Measurements from ENCODE around the gene TPPP3. TPM values are rescaled to one million over a fixed set of nuclear protein-coding genes. Genes with fewer than 3 reads are reported as not detected.

Gene TPPP3
- total and polyA plus RNA-seq, 2 donors (not counting 3 experiments of a cell fraction or from before 2014, with no cell fraction given), result 0.33 to 1.3 TPM

DNA sequence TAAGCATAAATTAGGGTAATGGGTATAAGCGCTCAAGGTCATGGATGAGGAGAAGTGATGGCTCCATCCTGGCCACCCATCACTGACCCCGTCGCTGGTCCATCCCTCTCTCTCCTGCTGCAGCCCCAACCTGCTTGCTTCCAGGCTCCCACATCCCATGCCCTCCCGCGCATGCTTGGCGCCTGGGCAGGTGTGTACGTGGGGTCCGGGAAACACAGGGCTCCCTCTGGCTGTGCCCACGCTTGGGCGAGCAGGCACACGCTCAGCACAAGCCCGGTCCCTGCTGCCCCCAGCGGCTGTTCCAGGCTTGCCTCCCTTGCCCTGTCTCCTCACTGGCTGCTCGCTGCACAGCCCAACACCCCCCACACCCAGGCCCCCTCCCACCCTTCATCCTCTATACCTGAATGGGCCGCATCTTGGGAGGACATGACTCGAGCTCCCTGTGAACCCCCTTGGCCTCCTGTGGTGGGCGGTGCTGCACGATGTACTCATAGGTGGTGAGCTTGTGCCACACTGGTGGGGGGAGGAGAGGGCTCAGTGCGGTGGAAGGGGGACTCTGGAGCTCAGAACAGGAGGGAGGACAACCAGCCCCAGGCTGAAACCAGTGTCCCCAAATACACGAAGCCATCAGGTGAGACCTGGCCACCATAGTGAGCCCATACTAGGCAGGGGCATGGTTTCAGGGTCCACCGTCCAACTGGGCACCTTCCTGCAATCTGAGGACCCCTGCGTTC is 4.7 kb upstream of the TPPP3 start:
- peaks cover 10% of the 10 kb centered on the region for H3K4me1 ChIP-seq (ENCODE audit: control insufficient read depth, extremely low read depth, insufficient read depth, low read length)
- no peak overlapping the region for H2AFZ ChIP-seq (ENCODE audit: low read depth, low read length)
- H3K9ac ChIP-seq (replicated peaks; ENCODE audit: extremely low read depth, insufficient read depth, low read length), result no peak overlapping the region
- POLR2A ChIA-PET, result no interaction called here
- intact Hi-C loops (cut with micrococcal nuclease), result loop anchor here (10.0 kb wide), 2 partner anchors 203 to 443 kb away; partner anchors contain the start of genes E2F4, ELMO3 and EXOC3L1
- no peaks in the 10 kb centered on the region for H3K9me3 ChIP-seq (replicated peaks; ENCODE audit: control insufficient read depth, insufficient read depth, low read length)
- CTCF ChIA-PET, result interaction anchor here (1.7 to 4.1 kb wide), 5 partner anchors 14 to 138 kb away, joined by 13 to 65 read pairs (median 26); partner anchors contain the start of genes PLEKHG4 and ZDHHC1
- H3K79me2 ChIP-seq (ENCODE audit: control insufficient read depth, insufficient read depth, low read length), result no peaks in the 10 kb centered on the region
- peaks cover 9 to 11% of the 10 kb centered on the region in 2 experiments for H3K27me3 ChIP-seq (ENCODE audit: control insufficient read depth in 2 of 2, insufficient read depth in 2 of 2, low read length in 2 of 2)
- no TSS peak for BruUV-seq (replicated peaks)
- dilution Hi-C loops (cut with MboI; ENCODE audit: extremely low pct_ligation_motif_present, low sequenced_read_pairs), result no loop called here
- H3K4me3 ChIP-seq (replicated peaks in 1 of 3; ENCODE audit: insufficient read depth in 1 of 3, low read depth in 1 of 3, low read length in 3 of 3), result no peak overlapping the region
- H3K4me2 ChIP-seq (ENCODE audit: insufficient read depth, low read length), result no peak overlapping the region
- no peaks in the 10 kb centered on the region for H3K9me1 ChIP-seq (replicated peaks; ENCODE audit: control insufficient read depth, extremely low read depth, insufficient read depth, low read length)
- DNase-seq (ENCODE audit: low read depth, low spot score), result no peak
- TF ChIP-seq MAX (IDR thresholded peaks at IDR 0.05; ENCODE audit: insufficient read depth, insufficient read length) (no peak), MYC (IDR thresholded peaks at IDR 0.05; ENCODE audit: low read depth, low read length) (no peak), EZH2 (IDR thresholded peaks at IDR 0.05; ENCODE audit: borderline replicate concordance, low read depth, low read length, severe bottlenecking) (no peak), GATA2 (IDR thresholded peaks at IDR 0.05; ENCODE audit: insufficient read depth, insufficient read length, low read depth, low read length) (no peak), POLR2A (IDR thresholded peaks at IDR 0.05; ENCODE audit: low read depth, low read length) (no peak), FOS (IDR thresholded peaks at IDR 0.05; ENCODE audit: borderline replicate concordance, insufficient read depth, low read length) (no peak), POLR2AphosphoS5 (IDR thresholded peaks at IDR 0.05; ENCODE audit: insufficient read depth, low read depth, low read length) (no peak), JUN (IDR thresholded peaks at IDR 0.05; ENCODE audit: borderline replicate concordance, insufficient read depth, insufficient read length, low read depth) (no peak)
- TF ChIP-seq, protein P1, sequence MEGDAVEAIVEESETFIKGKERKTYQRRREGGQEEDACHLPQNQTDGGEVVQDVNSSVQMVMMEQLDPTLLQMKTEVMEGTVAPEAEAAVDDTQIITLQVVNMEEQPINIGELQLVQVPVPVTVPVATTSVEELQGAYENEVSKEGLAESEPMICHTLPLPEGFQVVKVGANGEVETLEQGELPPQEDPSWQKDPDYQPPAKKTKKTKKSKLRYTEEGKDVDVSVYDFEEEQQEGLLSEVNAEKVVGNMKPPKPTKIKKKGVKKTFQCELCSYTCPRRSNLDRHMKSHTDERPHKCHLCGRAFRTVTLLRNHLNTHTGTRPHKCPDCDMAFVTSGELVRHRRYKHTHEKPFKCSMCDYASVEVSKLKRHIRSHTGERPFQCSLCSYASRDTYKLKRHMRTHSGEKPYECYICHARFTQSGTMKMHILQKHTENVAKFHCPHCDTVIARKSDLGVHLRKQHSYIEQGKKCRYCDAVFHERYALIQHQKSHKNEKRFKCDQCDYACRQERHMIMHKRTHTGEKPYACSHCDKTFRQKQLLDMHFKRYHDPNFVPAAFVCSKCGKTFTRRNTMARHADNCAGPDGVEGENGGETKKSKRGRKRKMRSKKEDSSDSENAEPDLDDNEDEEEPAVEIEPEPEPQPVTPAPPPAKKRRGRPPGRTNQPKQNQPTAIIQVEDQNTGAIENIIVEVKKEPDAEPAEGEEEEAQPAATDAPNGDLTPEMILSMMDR (IDR thresholded peaks at IDR 0.05; ENCODE audit: extremely low read depth in 1 of 2, insufficient read depth in 1 of 2, low read depth in 1 of 2, low read length in 2 of 2), result no peak
- no peak overlapping the region for H3K27ac ChIP-seq (ENCODE audit: insufficient read depth, low read depth, low read length)
- H4K20me1 ChIP-seq (replicated peaks; ENCODE audit: control insufficient read depth, extremely low read depth, insufficient read depth, low read length), result no peaks in the 10 kb centered on the region
- no peak for FAIRE-seq
- H3K36me3 ChIP-seq (ENCODE audit: control insufficient read depth in 2 of 2, extremely low read depth in 1 of 2, insufficient read depth in 2 of 2, low read length in 2 of 2), result no peaks in the 10 kb centered on the region

Data from endothelial cell of umbilical vein (primary cell).